T-helper 2 cell treated with Interferon-gamma antibody and Interleukin-4, amounts not matched to agents 100 ng/mL and 5 ng/mL, for 36 hours (primary cell): ENCODE results near the gene FGF18. TPM values are rescaled to one million over a fixed set of nuclear protein-coding genes. Genes with fewer than 3 reads are reported as not detected.

Experiments used
- intact Hi-C: fragments of 100-400 bp; cut with micrococcal nuclease; formaldehyde crosslinking; loops from one replicate; pipeline ENCODE4 v1.15.1; 2023
- total RNA-seq: library from RNA; stranded (reverse); gene quantifications from 2 replicates; pipeline ENCODE4 v1.2.3, GENCODE V29; 2022

The FGF18 gene
- total RNA-seq, 1 donor from 2014 or later: 0.20 TPM

DNA sequence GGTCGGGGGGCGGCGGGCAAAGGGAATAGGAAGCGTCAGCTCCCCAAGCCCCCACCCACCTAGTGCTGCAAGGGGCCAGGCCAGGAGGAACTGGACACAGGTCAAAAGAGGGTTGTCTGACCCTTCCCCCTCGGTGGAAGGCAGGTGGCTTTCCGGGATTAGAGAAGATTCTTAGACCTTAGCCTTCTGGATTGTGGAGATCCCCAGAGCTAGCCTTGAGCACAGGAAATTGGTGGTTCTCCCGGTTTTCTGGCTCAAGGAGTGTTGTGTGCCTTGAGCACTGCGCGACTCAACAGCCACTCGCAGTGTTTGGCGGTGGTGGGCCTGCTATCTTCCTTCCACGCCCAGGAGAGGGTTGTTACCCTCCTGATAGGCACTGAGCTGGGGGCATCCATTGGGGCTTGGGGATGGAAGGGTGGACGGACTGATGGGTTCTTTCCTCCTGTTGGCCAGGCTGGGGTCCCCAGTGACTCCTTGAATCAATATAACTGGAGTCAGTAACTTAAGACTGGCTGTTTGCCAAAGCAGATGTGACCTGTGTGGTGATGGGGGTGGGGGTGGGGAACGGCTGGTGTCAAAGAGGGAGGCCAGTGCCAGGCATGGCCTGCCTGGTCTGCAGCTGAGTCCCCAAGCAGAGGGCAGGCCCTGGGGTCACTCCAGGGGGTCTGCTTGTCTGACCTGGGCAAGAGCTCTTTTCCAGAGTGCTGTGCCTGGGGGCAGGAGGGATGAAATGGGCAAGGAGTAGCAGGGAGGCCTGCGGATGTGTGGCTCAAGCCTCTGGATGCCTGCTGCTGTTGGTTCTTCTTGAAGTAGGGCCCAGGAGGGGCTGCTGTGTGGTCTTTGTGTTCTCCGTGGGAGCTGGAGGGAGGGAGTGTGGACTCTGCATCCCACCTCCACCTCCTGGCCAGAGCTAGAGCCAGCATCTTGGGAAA lies 2.1 kb downstream of the FGF18 start:
- intact Hi-C loops: loop anchor here (10.0 kb wide), 1 partner anchor 863 kb away; the partner anchor contains the start of gene UBTD2

DNA sequence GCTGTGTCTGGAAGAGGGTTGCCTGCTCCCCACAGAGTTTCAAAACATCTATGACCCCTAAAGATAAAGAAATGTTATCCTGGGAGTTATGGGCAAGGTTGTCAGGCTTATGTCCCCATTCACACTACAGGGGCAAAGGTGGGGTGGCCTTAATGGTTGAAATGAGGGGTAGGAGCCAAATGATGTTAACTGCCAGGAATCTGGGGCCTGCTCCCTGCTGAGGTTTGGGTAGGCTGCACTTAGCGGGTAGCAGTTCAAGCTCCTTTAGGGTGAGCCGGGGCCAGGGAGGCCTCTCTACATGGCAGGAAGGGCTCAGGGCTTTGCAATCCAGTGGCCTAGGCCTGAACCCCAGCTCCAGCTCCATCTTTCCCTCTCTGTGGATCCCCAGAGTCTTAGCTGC lies 3.0 kb downstream of the FGF18 start:
- intact Hi-C loops: loop anchor here (10.0 kb wide), 1 partner anchor 862 kb away; the partner anchor contains the start of gene UBTD2

DNA sequence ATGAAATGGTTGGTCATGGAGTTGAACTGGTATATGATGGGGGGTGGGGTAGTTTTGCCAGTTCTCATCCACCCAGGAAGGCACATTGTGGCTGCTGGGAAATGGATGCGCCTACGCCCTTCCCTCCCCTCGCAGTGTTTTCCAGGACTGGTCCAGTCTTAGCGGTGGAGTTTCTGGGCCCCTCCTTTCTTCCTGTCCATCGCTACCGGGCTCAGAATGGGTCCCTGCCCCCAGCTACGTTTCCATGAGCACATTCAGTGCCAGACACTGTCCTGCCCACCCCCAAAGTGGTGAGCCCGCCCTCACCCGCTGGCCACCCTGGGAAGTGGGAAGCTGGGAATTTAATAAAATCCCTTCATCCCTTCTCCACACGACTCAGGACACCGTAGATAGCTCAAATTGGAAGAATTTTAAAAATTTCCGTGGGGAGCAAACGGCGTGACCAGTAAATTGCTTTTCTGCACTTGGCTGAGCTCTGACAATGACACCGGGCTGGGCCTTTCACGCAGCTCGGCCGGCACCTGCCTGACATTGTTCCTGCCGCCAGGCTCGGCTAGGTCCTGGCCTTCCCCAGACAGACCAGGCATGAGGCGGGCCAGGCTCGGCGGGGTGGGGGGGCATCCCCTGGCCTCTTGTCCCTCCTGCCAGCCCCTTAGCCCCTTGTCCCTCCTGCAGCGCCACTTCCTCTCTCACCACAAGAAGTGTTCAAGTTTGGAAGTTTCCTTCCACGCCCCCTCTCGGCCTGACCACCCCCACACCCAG lies 3.6 kb downstream of the FGF18 start:
- intact Hi-C loops: loop anchor here (10.0 kb wide), 1 partner anchor 862 kb away; the partner anchor contains the start of gene UBTD2

DNA sequence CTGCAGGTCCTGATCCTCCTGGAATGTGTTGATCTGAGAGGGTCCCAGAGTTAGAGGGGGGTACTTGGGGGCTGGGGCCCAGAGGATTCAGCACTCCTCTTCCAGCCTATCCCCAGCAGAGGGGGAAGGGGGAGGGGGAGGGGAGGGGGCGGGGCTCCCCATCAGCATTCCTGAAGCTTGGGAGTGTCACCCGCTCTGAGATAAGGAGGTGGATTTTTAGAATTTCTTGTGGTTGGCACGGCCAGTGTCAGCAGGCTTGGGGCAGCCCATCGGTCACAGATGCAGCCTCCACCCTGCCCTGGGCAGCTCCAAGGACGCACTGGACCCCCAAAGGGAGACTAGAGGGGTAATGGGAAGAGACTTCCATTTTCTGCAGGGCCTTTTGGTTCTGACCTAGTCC lies 5.3 kb downstream of the FGF18 start:
- intact Hi-C loops: loop anchor here (10.0 kb wide), 1 partner anchor 860 kb away; the partner anchor contains the start of gene UBTD2

DNA sequence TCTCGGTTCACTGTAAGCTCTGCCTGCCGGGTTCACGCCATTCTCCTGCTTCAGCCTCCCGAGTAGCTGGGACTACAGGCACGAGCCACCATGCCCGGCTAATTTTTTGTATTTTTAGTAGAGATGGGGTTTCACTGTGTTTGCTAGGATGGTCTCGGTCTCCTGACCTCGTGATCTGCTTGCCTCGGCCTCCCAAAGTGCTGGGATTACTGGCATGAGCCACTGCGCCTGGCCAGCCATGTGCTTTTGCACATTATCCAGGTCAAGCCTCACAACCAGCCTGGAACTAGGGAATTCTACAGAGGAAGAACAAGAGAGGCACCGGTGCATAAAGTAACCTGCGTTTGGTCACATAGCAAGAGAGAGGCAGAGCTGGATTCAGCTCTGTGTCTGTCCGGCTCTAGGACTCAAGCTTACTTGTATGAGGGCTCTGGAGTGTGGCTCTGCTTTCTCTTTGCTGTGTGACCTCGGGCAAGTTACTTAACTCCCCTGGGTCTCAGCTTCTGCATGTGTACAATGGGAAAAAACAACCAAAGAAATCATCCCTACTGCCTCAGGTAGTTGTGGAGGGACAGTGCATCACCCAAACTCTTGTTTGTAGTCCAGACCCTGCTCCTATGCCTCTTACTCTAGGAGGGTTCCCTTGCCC lies 6.3 kb downstream of the FGF18 start:
- intact Hi-C loops: loop anchor here (10.0 kb wide), 1 partner anchor 859 kb away; the partner anchor contains the start of gene UBTD2

DNA sequence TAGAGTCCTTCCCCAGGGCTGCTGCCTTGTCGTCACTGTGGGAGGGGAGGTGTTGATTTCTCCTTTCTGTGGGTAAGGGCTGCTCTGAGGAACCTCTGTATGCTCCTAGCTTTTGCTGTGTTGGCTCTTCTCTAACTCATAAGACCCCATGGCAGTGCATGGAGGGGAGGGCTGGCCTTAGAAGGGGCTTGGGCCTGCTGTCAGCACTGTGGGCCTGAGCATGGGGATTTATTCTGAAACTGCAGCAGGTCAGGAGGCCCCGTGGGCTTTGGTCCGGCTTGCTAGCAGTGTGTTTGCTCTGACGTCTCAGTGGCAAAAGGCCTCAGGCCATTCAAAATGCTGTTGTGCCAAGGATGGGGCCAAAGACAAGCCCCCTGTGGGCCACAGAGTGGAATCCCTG lies 6.8 kb downstream of the FGF18 start:
- intact Hi-C loops: loop anchor here (10.0 kb wide), 1 partner anchor 859 kb away; the partner anchor contains the start of gene UBTD2

DNA sequence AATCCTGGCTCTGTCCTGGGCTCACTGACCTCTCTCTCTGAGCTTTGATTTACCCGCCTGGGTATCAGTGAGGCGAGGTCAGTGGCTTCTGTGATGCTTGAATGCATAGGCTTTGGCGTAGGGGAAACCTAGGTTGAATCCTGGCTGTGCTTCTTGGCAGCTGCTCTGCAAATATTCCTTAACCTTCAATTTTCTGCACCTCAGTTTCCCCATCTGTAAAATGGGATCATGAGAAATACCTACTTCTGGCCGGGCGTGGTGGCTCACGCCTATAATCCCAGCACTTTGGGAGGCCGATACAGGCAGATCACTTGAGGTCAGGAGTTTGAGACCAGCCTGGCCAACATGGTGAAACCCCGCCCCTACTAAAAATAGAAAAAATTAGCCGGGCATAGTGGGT lies 7.2 kb downstream of the FGF18 start:
- intact Hi-C loops: loop anchor here (10.0 kb wide), 1 partner anchor 858 kb away; the partner anchor contains the start of gene UBTD2

DNA sequence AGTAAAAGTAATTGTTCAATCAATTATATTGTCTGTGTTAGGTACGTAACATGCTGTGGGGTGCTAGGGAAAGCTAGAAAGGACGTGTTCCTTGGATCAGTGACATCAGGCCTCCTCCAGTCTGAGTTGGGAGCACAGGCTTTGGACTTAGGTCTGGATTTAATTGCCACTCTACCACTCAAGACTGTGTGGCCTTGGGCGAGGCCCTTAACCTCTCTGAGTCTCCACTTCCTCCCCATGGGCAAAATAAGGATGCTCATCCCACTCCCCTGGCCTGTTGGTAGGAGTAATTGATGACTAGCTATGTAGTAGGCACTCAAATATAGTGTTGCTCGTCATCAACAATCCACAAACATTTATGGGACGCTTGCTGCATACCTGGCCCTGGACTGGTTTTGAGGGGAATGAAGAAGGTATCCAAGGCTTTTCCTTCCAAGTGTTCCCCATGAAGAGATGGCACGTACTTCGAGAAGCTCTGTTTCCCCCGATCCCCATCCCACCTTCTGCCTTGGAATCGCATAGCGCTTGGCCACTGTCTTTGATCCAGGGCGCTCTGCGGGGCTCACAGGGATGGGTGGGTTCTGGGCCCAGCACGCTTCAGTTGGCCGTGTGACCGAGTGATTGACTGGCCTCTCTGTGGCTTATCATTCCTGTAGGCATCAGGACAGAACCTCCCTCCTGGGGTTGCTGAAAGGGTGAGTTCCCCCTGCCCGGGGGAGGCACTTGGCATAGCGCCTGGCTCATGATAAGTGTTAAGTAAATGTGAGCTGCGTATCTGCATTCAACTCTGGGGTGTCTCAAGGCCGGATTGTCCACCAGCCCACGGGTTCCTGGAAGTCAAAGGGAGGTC lies 8.1 kb downstream of the FGF18 start:
- intact Hi-C loops: loop anchor here (10.0 kb wide), 1 partner anchor 857 kb away; the partner anchor contains the start of gene UBTD2

DNA sequence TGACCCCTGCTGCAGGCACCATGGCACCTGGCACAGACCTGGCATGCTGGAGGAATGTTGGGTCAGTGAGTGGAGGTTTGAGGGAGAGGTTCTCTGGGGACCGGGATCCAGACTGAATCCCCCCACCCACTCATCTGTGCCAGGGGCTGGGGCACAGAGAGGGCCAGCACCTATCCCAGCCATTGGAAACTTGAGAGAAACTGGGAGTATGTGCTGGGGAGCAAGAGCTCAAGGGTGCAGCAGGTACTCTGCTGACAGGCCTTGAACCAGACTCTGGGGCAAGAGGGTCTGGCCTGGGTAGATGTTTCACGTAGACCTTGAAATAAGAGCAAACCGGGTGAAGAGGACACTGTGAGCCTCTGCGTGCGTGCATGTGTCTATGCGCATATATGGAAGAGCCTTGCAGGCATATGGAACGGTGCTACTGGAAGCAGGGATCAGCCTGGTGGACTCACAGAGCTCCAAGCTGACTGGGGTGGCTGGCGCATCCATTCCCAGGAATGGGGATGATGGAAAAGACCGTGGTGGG lies 8.8 kb downstream of the FGF18 start:
- intact Hi-C loops: loop anchor here (10.0 kb wide), 1 partner anchor 857 kb away; the partner anchor contains the start of gene UBTD2

DNA sequence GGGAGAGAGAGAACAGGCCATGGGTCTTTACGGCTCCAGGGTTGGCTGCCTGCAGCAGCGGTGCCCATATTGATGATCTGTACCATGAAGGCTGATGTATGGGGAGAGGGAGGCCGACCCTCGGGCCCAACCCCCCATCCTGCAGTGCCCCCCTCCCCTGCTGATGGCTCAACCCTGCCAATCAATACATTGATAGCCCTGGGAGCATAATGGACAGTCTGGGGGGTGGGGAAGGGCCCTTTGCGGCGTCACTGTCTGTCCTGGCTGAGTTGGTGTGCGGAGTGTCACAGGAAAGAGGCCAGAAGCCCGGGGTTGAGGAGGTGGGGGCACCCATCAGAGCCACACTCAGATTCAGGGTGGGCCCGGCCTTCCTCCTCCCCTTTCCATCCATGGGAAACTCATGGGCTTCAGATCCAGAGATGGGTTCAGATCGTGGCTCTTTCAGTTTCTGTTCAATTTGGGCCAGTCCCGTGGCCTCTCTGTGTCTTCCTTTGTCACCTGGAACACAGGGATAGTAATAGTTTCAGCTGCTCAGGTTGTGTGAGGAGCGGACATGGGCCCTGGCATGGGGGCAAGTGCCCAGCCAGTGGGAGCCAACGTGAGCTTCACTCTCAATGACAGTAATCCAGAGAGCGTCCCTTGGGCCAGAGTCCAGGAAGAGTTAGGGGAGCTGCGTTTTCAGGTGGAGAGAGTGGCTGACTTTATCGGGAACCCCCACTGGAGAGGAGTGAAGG lies 9.5 kb downstream of the FGF18 start:
- intact Hi-C loops: loop anchor here (10.0 kb wide), 1 partner anchor 856 kb away; the partner anchor contains the start of gene UBTD2

DNA sequence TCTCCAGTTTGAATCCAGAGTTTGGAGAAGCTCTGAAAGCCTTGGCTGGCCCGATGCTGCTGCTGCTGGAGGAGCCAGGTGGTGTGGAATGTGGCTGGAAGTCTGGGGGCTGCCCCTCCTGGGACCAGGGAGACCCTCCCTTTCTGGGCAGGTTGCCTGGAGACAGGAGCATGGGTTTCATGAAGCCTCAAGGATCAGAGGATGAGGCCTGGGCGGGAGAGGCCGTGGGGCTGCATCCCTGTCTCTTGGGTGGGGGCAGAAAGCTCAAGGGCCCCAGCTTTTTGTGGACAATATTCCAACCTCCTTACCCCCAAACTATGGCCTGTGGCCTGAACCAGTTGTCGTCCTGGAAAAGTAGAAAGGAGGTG lies 10.1 kb downstream of the FGF18 start:
- intact Hi-C loops: loop anchor here (10.0 kb wide), 1 partner anchor 855 kb away; the partner anchor contains the start of gene UBTD2

DNA sequence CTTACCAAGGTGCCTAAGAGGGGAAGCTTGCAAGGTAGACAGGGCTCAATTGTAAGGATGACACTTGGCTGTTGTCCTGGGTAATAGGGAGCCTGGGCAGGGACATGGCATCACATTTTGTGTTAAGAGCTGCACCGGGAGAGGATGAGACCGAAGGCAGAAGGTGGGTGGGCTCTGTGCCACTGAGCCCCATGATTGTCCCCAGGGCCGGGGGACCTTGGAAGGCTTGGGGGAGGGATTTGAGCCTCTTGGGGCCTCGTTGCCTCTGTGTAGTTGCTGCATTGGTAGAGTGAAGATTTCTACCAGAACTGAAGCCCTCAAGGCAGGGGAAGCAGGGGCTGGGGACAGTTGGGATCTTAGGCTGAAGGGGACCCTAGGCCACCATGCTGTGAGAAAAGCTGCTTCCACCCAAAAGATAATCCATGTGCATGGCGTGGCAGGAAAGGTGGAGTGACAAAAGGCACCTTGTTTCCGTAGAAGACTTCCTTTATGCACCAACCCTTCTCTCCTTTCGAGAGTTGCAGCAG lies 11.9 kb downstream of the FGF18 start:
- intact Hi-C loops: no loop called here

DNA sequence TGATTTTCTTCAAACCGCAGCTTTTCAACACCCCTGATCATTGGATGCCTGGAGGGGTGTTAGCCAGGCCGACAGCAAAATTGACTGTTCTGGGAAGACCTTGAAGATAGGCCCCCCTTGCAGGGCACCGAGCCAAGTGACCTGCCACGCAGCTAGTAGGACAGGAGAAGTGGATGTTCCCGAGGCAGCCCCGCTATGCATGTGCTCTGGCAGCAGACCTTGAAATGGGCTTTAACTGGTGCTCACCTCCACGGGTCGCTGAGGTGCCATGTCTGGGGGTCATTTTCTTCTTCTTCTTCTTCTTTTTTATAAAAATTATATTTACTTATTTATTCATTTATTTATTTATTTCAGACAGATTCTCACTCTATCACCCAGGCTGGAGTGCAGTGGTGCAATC lies 12.6 kb downstream of the FGF18 start:
- intact Hi-C loops: no loop called here

DNA sequence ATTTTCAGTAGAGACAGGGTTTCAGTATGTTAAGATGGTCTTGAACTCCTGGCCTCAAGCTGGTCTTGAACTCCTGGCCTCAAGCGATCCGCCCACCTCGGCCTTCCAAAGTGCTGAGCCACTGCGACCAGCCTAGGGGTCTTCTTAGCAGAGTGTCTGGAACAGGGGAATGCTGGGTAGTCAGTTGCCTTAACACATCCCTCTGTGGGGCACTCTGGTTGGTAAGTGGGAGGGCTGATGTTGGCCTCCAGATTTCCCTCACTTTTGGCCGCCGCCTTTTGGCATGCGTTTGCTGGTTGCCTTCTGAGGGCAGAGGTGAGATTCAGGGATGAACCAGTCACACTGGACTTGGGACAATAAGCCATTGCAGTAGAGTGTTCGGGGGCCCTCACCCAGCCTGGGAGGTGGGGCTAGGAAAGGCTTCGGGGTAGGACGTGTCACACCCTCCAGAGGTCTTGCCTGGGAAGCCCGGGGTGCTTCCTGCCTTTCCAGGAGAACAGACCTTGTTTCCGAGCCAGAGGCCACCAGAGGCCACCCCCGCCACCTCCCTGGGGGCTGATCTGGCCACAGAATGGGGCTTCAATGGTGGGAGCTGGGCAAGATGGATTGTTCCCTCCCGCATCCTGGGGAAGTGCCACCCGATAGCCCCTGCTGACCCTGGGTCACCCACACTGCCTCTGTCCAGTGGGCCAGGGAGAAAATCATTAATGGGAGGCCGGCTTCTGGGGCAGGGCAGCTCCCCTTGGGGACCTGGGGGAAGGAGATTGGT lies 13.3 kb downstream of the FGF18 start:
- intact Hi-C loops: no loop called here

DNA sequence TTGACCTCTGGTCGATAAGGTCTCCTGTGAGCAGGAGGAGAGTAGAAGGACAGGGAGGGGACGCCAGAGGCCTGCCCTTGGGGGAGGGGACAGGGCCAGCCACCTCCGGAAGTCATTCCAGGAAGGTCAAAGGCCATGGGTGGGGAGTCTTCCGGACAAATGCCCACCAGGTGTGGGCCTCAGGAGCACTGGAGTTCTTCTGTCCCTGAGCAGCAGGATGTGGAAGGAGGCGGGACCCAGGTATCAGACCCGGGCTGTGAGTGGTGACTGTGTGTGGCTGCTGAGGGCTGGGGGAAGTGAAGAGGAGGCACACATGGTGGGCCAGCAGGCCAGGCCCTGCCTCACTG lies 13.9 kb downstream of the FGF18 start:
- intact Hi-C loops: no loop called here

DNA sequence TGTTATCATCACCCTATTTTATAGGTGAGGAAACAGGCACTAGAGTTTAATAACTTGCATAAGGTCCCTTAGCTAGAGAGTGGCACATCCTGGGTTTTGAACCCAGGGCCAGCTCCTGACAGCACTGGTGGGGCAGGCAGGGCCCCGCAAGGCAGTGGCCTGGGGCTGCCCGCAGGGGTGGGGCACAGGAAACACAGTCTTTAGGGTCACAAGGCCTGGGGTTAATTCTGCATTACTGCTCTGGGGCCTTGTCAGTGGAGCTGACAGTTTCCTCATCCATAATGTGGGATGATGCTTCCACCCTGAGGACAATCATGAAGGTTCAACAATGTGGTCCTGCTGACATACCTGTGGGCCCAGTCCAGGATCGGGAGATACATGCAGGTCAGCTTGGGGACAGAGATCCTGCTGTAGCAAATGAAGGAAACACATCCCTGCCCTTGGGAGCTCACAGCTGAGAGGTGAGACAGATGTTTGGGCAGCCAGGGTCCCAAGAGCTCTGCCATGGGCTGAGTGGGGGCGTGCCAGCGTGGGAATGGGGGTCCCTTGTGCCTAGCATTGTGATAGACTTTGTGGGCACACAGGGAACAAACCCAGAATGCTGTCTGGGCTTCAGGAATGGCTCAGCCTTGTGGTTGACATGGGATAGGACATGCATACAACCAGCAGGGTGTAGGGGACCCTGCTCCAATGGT lies 14.7 kb downstream of the FGF18 start:
- intact Hi-C loops: no loop called here

DNA sequence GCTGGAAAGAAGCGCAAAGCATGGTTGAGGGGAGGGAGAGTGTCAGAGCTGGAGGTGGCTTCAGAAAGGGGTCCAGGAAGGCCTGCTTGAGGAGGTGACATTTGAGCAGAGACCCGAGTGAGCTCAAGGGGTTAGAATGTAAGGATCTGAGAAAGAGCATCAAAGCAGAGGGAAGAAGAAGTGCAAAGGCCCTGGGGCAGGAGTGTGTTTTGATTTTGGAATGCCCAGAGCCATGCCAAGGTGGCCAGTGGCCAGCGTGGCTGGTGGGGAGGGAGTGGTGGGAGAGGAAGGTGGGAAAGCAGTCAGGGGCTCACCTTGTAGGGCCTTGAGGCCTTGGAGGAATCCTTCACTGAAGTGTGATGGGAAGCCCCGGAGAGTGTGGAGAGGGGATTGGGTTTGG lies 15.4 kb downstream of the FGF18 start:
- intact Hi-C loops: no loop called here

DNA sequence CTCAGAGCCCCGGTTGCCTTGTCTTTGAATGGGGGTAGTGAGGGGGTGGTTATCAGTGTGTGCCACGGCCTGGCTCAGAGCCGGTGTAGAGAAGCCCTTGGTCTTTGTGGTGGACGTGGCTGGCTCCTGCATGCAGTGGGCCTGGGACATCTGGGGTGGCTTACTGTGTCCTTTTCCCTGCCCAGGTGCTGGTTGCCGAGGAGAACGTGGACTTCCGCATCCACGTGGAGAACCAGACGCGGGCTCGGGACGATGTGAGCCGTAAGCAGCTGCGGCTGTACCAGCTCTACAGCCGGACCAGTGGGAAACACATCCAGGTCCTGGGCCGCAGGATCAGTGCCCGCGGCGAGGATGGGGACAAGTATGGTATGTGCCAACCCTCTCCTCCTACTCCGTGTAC lies 16.5 kb downstream of the FGF18 start:
- intact Hi-C loops: no loop called here
